ENCODE results near the gene SLC38A2.

The SLC38A2 gene

GRCh38 chr12:46373301-46374296, 1.0 kb upstream of the SLC38A2 start:
- peak; percentile 59 for DNase-seq

- peak; percentile 67 for DNase-seq
Observed at GRCh38 chr12:46371718-46372543, 642 bp downstream of the SLC38A2 start.

GRCh38 chr12:46370792-46371717, 1.5 kb downstream of the SLC38A2 start:
- peak; percentile 97 for DNase-seq

GRCh38 chr12:46370380-46370734, 2.2 kb downstream of the SLC38A2 start:
- DNase-seq, result no peak

GRCh38 chr12:46369474-46370379, 2.8 kb downstream of the SLC38A2 start:
- no peak for DNase-seq

- no peak for DNase-seq
Observed at GRCh38 chr12:46369095-46369473, 3.5 kb downstream of the SLC38A2 start.

GRCh38 chr12:46368684-46369083, 3.9 kb downstream of the SLC38A2 start:
- DNase-seq, result no peak

GRCh38 chr12:46368138-46368537, 4.4 kb downstream of the SLC38A2 start:
- DNase-seq, result no peak

- DNase-seq, result no peak
Observed at GRCh38 chr12:46367351-46368029, 5.1 kb downstream of the SLC38A2 start.

GRCh38 chr12:46366771-46367170, 5.8 kb downstream of the SLC38A2 start:
- DNase-seq, result no peak

GRCh38 chr12:46365951-46366379, 6.6 kb downstream of the SLC38A2 start:
- no peak for DNase-seq

- DNase-seq, result no peak
Observed at GRCh38 chr12:46364777-46365580, 7.6 kb downstream of the SLC38A2 start.

- DNase-seq, result no peak
Observed at GRCh38 chr12:46364300-46364696, 8.3 kb downstream of the SLC38A2 start.

GRCh38 chr12:46363582-46364299, 8.8 kb downstream of the SLC38A2 start:
- DNase-seq, result no peak

GRCh38 chr12:46362895-46363581, 9.5 kb downstream of the SLC38A2 start:
- DNase-seq, result no peak

- DNase-seq, result no peak
Observed at GRCh38 chr12:46361667-46362034, 10.9 kb downstream of the SLC38A2 start.

- peak; percentile 79 for DNase-seq
Observed at GRCh38 chr12:46360908-46361666, 11.5 kb downstream of the SLC38A2 start.

GRCh38 chr12:46360370-46360769, 12.2 kb downstream of the SLC38A2 start:
- no peak for DNase-seq
